SK-N-SH (cell line): ENCODE measurements around the gene SBF2. TPM values are rescaled to one million over a fixed set of nuclear protein-coding genes. Genes with fewer than 3 reads are reported as not detected.

Source experiments
- CTCF ChIA-PET: fragments of 300-600, 350-600 bp; formaldehyde crosslinking; extraction: SDS; loops from one replicate; lab custom pipeline; 2021; lab: Yijun Ruan, JAX
- POLR2A ChIA-PET: fragments of 350-600 bp; sonication (Branson Sonifier 250); formaldehyde crosslinking; extraction: SDS; loops from one replicate; lab custom pipeline; 2020; ENCODE audit warnings: antibody characterized with exemption, inconsistent platforms; lab: Yijun Ruan, JAX
- DNase-seq: peaks from one replicate; pipeline ENCODE4 v3.0.0; 2012
- H2AFZ ChIP-seq: fragments of 200-600 bp; sonication (generic); 2 replicates; pipeline ENCODE4 v1.8.1; 2016; ENCODE audit warnings: antibody characterized with exemption, mild to moderate bottlenecking, low read depth
- H3F3A ChIP-seq: fragments of 200-600 bp; sonication (generic); replicated peaks from 2 replicates; pipeline ENCODE3; 2016; ENCODE audit warnings: antibody characterized with exemption, mild to moderate bottlenecking; ENCODE audit not compliant: insufficient read depth
- H3K27ac ChIP-seq, 2 experiments: fragments of 200-500 bp in 1 of 2; fragments of 200-600 bp in 1 of 2; sonication (Bioruptor generic) in 1 of 2; sonication (generic), shearing (Covaris generic) in 1 of 2; 2 replicates each; pipeline versions ENCODE4 v1.5.1 to v1.6.1; 2014 to 2016; ENCODE audit warnings: low read depth in 2 of 2, inconsistent platforms in 1 of 2, low read length in 1 of 2, mild to moderate bottlenecking in 1 of 2, mixed read lengths in 1 of 2
- H3K27me3 ChIP-seq: fragments of 200-600 bp; sonication (generic), shearing (Covaris generic); 2 replicates; pipeline ENCODE4 v1.6.1; 2016; ENCODE audit warnings: mixed run types; ENCODE audit not compliant: insufficient read depth
- H3K36me3 ChIP-seq, 2 experiments: fragments of 200-500 bp in 1 of 2; fragments of 200-600 bp in 1 of 2; sonication (Bioruptor generic) in 1 of 2; sonication (generic) in 1 of 2; replicated peaks in 1 of 2; 2 replicates each; pipeline versions ENCODE3 to v1.5.1; 2014 to 2016; ENCODE audit warnings: low read length in 1 of 2, mild to moderate bottlenecking in 1 of 2; ENCODE audit not compliant: insufficient read depth in 2 of 2, control insufficient read depth in 1 of 2
- H3K4me1 ChIP-seq, 2 experiments: fragments of 200-500 bp in 1 of 2; fragments of 200-600 bp in 1 of 2; sonication (Bioruptor generic) in 1 of 2; sonication (generic), shearing (Covaris generic) in 1 of 2; 2 replicates each; pipeline versions ENCODE4 v1.5.1 to v1.6.1; 2014 to 2016; ENCODE audit warnings: low read depth in 1 of 2, low read length in 1 of 2, mixed run types in 1 of 2; ENCODE audit not compliant: insufficient read depth in 2 of 2, control insufficient read depth in 1 of 2
- H3K4me2 ChIP-seq: fragments of 200-600 bp; sonication (generic), shearing (Covaris generic); 2 replicates; pipeline ENCODE4 v1.6.1; 2017; ENCODE audit warnings: mixed run types
- H3K4me3 ChIP-seq, 2 experiments: fragments of 200-500 bp in 1 of 2; fragments of 200-600 bp in 1 of 2; sonication (Bioruptor generic) in 1 of 2; sonication (generic), shearing (Covaris generic) in 1 of 2; 2 replicates each; pipeline versions ENCODE4 v1.5.1 to v1.8.1; 2014 to 2016; ENCODE audit warnings: low read depth in 2 of 2, inconsistent platforms in 1 of 2, low read length in 1 of 2, mild to moderate bottlenecking in 1 of 2, mixed read lengths in 1 of 2, moderate library complexity in 1 of 2
- H3K79me2 ChIP-seq: fragments of 200-600 bp; sonication (generic); 2 replicates; pipeline ENCODE4 v1.8.1; 2017; ENCODE audit warnings: mild to moderate bottlenecking; ENCODE audit not compliant: insufficient read depth
- H3K9ac ChIP-seq: fragments of 200-600 bp; sonication (generic); 2 replicates; pipeline ENCODE4 v1.6.1; 2017; ENCODE audit warnings: mixed run types
- H3K9me2 ChIP-seq: fragments of 200-600 bp; sonication (generic); 2 replicates; pipeline ENCODE4 v1.6.1; 2017; ENCODE audit warnings: mixed run types
- H3K9me3 ChIP-seq: fragments of 200-600 bp; sonication (generic); 2 replicates; pipeline ENCODE4 v1.6.1; 2017; ENCODE audit warnings: mixed run types, mild to moderate bottlenecking, moderate library complexity
- H4K20me1 ChIP-seq: fragments of 200-600 bp; sonication (generic); 2 replicates; pipeline ENCODE4 v1.6.1; 2017; ENCODE audit warnings: mild to moderate bottlenecking, mixed run types; ENCODE audit not compliant: insufficient read depth
- FOXJ3 ChIP-seq: sonication (generic); formaldehyde crosslinking; IDR thresholded peaks from 2 replicates; pipeline ENCODE4 v1.5.1; 2020; ENCODE audit warnings: mild to moderate bottlenecking, missing genetic modification reagents
- FOXM1 ChIP-seq: IDR thresholded peaks from 2 replicates; pipeline ENCODE4 v1.4.0; 2012; ENCODE audit warnings: low read depth, mild to moderate bottlenecking
- MEF2A ChIP-seq: IDR thresholded peaks from 2 replicates; pipeline ENCODE4 v1.4.0; 2012; ENCODE audit warnings: low read depth, borderline replicate concordance
- PBX3 ChIP-seq: IDR thresholded peaks from 2 replicates; pipeline ENCODE4; 2012
- RAD21 ChIP-seq: IDR thresholded peaks from 2 replicates; pipeline ENCODE4 v1.6.1; 2012; ENCODE audit warnings: mild to moderate bottlenecking, low read length
- RXRA ChIP-seq: IDR thresholded peaks from 2 replicates; pipeline ENCODE4 v1.4.0; 2012; ENCODE audit warnings: low read depth, mild to moderate bottlenecking, borderline replicate concordance
- TAF1 ChIP-seq: IDR thresholded peaks from 2 replicates; pipeline ENCODE4 v1.6.1; 2012; ENCODE audit warnings: low read depth, mild to moderate bottlenecking, low read length, moderate library complexity, borderline replicate concordance
- TCF12 ChIP-seq: IDR thresholded peaks from 2 replicates; pipeline ENCODE4 v1.4.0; 2012
- WGBS: methylation state at CpG from one replicate; pipeline ENCODE4 v1.1.6; 2017; ENCODE audit warnings: low lambda C conversion rate; 5-methylcytosine and 5-hydroxymethylcytosine counted together
- polyA plus RNA-seq, 3 experiments: library from polyadenylated mRNA; depleted of rRNA; stranded (reverse); fragments of >200 nt; gene quantifications; 2 replicates each; pipeline ENCODE4 v1.2.3, GENCODE V29; 2012

Gene SBF2
- polyA plus RNA-seq, 1 of the 3 experiments (the other 2 are of a cell fraction), result 23.0 TPM

- H3K4me3 ChIP-seq, result no peak overlapping the region
- H3K27me3 ChIP-seq, result no peaks in the 10 kb centered on the region
- H3K27ac ChIP-seq, result peak overlapping the region in 1 of 2 experiments; percentile 58; a peak in 3 of 4 replicates
- H3K79me2 ChIP-seq, result peaks cover 13% of the 10 kb centered on the region
- H3K9ac ChIP-seq, result no peak overlapping the region
- TF ChIP-seq RAD21, result no peak
- TF ChIP-seq FOXJ3 (CRISPR knock-in tag), result no peak
- no peak for TF ChIP-seq TAF1
- no peak for TF ChIP-seq MEF2A
- H3K9me2 ChIP-seq, result no peaks in the 10 kb centered on the region
- WGBS, result 81% methylated on average over 12 of the region's 16 CpGs
- no peak overlapping the region for H2AFZ ChIP-seq
- peaks cover 0 to 40% of the 10 kb centered on the region in 2 experiments for H3K36me3 ChIP-seq
- no peaks in the 10 kb centered on the region for H4K20me1 ChIP-seq
- H3K4me1 ChIP-seq, result peaks cover 5 to 13% of the 10 kb centered on the region in 2 experiments; a peak in 2 of 4 replicates
- H3K9me3 ChIP-seq, result 0 out of 2 replicates have a peak, but pooled peaks cover 7% of the 10 kb centered on the region
- CTCF ChIA-PET, result interaction anchor here (0.6 to 2.5 kb wide), 6 partner anchors 9 to 423 kb away, joined by 3 to 18 read pairs (median 4); partner anchors contain the start of gene ADM
- H3F3A ChIP-seq, result peaks cover 17% of the 10 kb centered on the region
- no peak for DNase-seq
- POLR2A ChIA-PET, result no interaction called here
- no peak overlapping the region for H3K4me2 ChIP-seq
Measured at GRCh38 chr11:9982796-9983579, 311.0 kb downstream of the SBF2 start.

GRCh38 chr11:9982127-9982795 lies 311.8 kb downstream of the SBF2 start:
- H3K9me2 ChIP-seq, result no peaks in the 10 kb centered on the region
- no peaks in the 10 kb centered on the region for H3K27me3 ChIP-seq
- TF ChIP-seq RXRA (no peak), PBX3 (peak; percentile 46)
- no peak for DNase-seq
- ChIA-PET CTCF (interaction anchor here (1.1 to 2.5 kb wide), 4 partner anchors 9 to 424 kb away, joined by 3 to 18 read pairs (median 6); partner anchors contain the start of gene ADM), POLR2A (no interaction called here)
- peak overlapping the region; percentile 8 to 58; a peak in 3 of 4 replicates for H3K27ac ChIP-seq
- H3K4me2 ChIP-seq, result no peak overlapping the region
- peaks cover 11% of the 10 kb centered on the region for H3K79me2 ChIP-seq
- H3K9me3 ChIP-seq, result no peaks in the 10 kb centered on the region
- no peaks in the 10 kb centered on the region for H4K20me1 ChIP-seq
- H2AFZ ChIP-seq, result no peak overlapping the region
- peaks cover 0 to 33% of the 10 kb centered on the region in 2 experiments for H3K36me3 ChIP-seq
- H3K4me3 ChIP-seq, result no peak overlapping the region
- peaks cover 17% of the 10 kb centered on the region for H3F3A ChIP-seq
- H3K9ac ChIP-seq, result no peak overlapping the region
- 82% methylated on average over 6 of the region's 6 CpGs for WGBS
- H3K4me1 ChIP-seq, result peaks cover 5 to 17% of the 10 kb centered on the region in 2 experiments; a peak in 2 of 4 replicates

GRCh38 chr11:9980931-9981330 lies 313.1 kb downstream of the SBF2 start:
- CTCF ChIA-PET, result interaction anchor here (0.7 kb wide), 1 partner anchor 695 kb away, joined by 3 read pairs; no protein-coding TSS in a partner anchor
- Histone ChIP-seq H3K9me2 (no peaks in the 10 kb centered on the region), H3K9ac (no peak overlapping the region), H2AFZ (no peak overlapping the region), H3K9me3 (no peaks in the 10 kb centered on the region), H3K4me3 (no peak overlapping the region), H3K79me2 (peaks cover 5% of the 10 kb centered on the region), H3K27me3 (no peaks in the 10 kb centered on the region), H3K27ac (no peak overlapping the region), H3F3A (peaks cover 17% of the 10 kb centered on the region), H3K4me1 (peaks cover 5 to 17% of the 10 kb centered on the region in 2 experiments; a peak in 2 of 4 replicates), H3K4me2 (no peak overlapping the region), H4K20me1 (no peaks in the 10 kb centered on the region), H3K36me3 (peaks cover 0 to 34% of the 10 kb centered on the region in 2 experiments)
- no peak for DNase-seq
- 75% methylated on average over 1 of the region's 1 CpG for WGBS
- POLR2A ChIA-PET, result no interaction called here
- TF ChIP-seq FOXJ3 (CRISPR knock-in tag), result no peak
- TF ChIP-seq TAF1, result no peak
- no peak for TF ChIP-seq TCF12
- TF ChIP-seq FOXM1, result no peak
